RWPE2 (cell line): ENCODE results near the gene MOCS1.
"Not testable (repeated sequence)": the region's sequence is repeated elsewhere in the genome, so short reads cannot be mapped to it uniquely, and the experiment has no call there.

Experiments
- ATAC-seq: fragments of 200-7000 bp; cut with Tn5 transposase; 3 replicates; pipeline ENCODE4 v1.9.1; 2021; ENCODE audit warnings: low read depth
- DNase-seq: peaks from one replicate; pipeline ENCODE4 v3.0.0-alpha.2; 2020; ENCODE audit warnings: low spot score
- H3K27ac ChIP-seq: fragments of 450-650 bp; 2 replicates; pipeline ENCODE4 v1.5.1; 2017; ENCODE audit warnings: mild to moderate bottlenecking; ENCODE audit not compliant: poor library complexity, severe bottlenecking
- H3K27me3 ChIP-seq: fragments of 250-450 bp; sonication (Bioruptor Pico); 2 replicates; pipeline ENCODE4 v1.5.1; 2021; ENCODE audit warnings: mild to moderate bottlenecking, moderate library complexity; ENCODE audit not compliant: insufficient read depth, poor library complexity, severe bottlenecking
- H3K36me3 ChIP-seq: fragments of 250-450 bp; sonication (Bioruptor Pico); 2 replicates; pipeline ENCODE4 v1.5.1; 2020; ENCODE audit warnings: low read depth, mild to moderate bottlenecking, moderate library complexity
- H3K4me1 ChIP-seq: fragments of 250-450 bp; sonication (Bioruptor Pico); 2 replicates; pipeline ENCODE4 v1.5.1; 2021; ENCODE audit warnings: mild to moderate bottlenecking, moderate library complexity; ENCODE audit not compliant: insufficient read depth, poor library complexity, severe bottlenecking
- H3K4me3 ChIP-seq: fragments of 250-450 bp; sonication (Bioruptor Pico); 2 replicates; pipeline ENCODE4 v1.5.1; 2021; ENCODE audit warnings: mild to moderate bottlenecking, moderate library complexity; ENCODE audit not compliant: severe bottlenecking
- H3K9me3 ChIP-seq: fragments of 250-450 bp; sonication (Bioruptor Pico); 2 replicates; pipeline ENCODE4 v1.5.1; 2021; ENCODE audit warnings: mild to moderate bottlenecking, moderate library complexity; ENCODE audit not compliant: severe bottlenecking
- TF ChIP-seq, protein P1 (sequence below): fragments of 450-650 bp; IDR thresholded peaks from one replicate; pipeline ENCODE4 v1.5.1; 2017; ENCODE audit warnings: mild to moderate bottlenecking, moderate library complexity; ENCODE audit not compliant: poor library complexity, severe bottlenecking

MOCS1 gene

DNA sequence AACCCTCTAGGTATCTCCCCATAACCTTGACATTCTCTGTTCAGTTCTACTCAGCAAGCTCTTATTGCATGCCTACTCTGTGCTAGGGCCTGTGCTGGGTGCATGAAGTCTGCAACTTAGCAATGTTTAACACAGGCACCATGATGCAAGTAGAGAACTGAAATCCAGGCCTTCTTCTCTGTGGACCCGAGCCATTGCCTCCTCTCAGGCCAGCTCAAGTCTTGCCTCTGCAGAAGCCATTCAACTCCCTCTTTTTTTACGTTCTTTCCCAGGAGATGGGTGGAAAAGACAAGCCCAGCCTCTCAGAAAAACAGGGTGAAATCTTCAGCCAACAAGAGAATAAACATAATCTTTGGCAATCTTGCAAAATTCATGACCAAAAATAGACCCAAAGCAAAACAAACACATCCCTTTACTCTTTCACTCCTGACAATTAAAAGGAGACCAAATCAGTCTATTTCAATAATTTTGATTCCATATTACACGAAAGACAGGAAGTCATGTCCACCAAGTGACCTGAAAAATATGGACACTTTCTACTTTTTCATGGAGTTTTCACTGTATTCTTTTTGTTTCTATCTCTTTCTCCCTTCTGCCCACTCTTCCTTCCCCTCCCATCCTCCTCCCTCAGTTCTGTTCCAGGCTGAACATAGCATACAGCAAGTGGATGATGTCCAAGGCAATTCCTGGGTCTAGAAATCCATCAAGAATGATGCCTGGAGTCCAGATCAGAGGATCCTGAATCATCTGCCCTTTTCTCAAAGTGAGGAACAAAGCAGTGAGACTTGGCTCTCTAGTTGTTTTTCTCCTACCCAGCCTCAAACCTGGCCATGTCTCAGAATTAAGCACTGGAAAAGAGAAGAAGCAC, 45.4 kb upstream of the MOCS1 start:
- Histone ChIP-seq H3K36me3 (no peaks in the 10 kb centered on the region), H3K4me3 (no peak overlapping the region), H3K27me3 (no peaks in the 10 kb centered on the region), H3K27ac (no peak overlapping the region), H3K9me3 (no peaks in the 10 kb centered on the region), H3K4me1 (no peaks in the 10 kb centered on the region)
- TF ChIP-seq, protein P1, sequence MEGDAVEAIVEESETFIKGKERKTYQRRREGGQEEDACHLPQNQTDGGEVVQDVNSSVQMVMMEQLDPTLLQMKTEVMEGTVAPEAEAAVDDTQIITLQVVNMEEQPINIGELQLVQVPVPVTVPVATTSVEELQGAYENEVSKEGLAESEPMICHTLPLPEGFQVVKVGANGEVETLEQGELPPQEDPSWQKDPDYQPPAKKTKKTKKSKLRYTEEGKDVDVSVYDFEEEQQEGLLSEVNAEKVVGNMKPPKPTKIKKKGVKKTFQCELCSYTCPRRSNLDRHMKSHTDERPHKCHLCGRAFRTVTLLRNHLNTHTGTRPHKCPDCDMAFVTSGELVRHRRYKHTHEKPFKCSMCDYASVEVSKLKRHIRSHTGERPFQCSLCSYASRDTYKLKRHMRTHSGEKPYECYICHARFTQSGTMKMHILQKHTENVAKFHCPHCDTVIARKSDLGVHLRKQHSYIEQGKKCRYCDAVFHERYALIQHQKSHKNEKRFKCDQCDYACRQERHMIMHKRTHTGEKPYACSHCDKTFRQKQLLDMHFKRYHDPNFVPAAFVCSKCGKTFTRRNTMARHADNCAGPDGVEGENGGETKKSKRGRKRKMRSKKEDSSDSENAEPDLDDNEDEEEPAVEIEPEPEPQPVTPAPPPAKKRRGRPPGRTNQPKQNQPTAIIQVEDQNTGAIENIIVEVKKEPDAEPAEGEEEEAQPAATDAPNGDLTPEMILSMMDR, result no peak
- ATAC-seq (no peak), DNase-seq (no peak)

DNA sequence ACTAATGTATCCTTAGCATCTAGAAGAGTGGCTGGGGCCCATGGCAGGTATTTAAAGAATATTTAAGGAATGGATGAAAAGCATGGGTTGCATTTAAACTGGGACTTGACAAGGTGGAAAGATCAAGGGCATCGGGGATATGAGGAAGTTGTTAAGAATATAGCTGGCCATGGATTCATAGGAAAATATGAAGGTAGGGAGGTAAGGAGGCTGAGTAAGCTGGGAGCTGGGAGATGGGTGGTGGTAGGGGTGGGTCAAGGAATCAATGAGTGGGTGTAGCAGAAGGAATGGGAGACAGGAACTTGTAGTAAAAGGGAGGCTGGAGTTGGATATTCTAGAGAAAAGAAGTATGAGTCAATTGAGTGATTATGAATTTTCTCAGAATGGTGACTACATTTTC, 44.0 kb upstream of the MOCS1 start:
- TF ChIP-seq, protein P1, result no peak
- no peak overlapping the region for H3K27ac ChIP-seq
- no peaks in the 10 kb centered on the region for H3K4me1 ChIP-seq
- no peak for ATAC-seq
- H3K27me3 ChIP-seq, result no peaks in the 10 kb centered on the region
- H3K9me3 ChIP-seq, result no peaks in the 10 kb centered on the region
- no peak overlapping the region for H3K4me3 ChIP-seq
- no peaks in the 10 kb centered on the region for H3K36me3 ChIP-seq
- no peak for DNase-seq

DNA sequence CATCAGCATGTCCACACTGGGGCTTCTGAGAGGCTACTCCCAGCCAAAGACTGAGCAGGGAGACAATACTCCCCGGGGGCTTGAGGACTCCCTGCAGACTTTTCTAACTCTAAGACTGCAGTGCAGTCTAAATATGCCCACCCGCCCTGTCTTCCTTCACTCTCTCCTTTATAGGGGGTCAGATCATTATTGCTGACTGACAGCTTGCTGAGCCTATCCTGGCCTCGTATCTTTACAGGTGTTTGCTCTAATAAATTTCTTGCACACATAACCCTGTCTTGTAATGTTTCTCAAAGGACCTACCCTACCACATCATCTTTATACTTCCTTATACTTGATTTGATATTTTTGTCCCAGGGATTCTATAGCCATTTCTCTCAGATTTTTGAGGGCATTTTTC, 39.4 kb upstream of the MOCS1 start:
- H3K27me3 ChIP-seq, result no peaks in the 10 kb centered on the region
- no peak overlapping the region for H3K4me3 ChIP-seq
- no peaks in the 10 kb centered on the region for H3K4me1 ChIP-seq
- TF ChIP-seq, protein P1, result no peak
- ATAC-seq, result no peak
- H3K27ac ChIP-seq, result no peak overlapping the region
- H3K36me3 ChIP-seq, result no peaks in the 10 kb centered on the region
- no peaks in the 10 kb centered on the region for H3K9me3 ChIP-seq
- DNase-seq, result no peak

DNA sequence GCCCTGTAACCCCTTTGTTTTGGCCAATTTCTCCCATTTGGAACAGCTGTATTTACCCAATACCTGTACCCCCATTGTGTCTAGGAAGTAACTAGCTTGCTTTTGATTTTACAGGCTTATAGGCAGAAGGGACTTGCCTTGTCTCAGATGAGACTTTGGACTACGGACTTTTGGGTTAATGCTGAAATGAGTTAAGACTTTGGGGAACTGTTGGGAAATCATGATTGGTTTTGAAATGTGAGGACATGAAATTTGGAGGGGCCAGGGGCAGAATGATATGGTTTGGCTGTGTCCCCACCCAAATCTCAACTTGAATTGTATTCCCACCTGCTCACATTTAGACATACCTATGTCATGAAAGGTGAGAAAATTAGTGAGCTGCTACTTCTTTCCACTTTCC, 38.5 kb upstream of the MOCS1 start:
- not testable (repeated sequence) for DNase-seq, H3K27me3 ChIP-seq, H3K36me3 ChIP-seq, H3K4me3 ChIP-seq, H3K9me3 ChIP-seq, H3K4me1 ChIP-seq, ATAC-seq, H3K27ac ChIP-seq

DNA sequence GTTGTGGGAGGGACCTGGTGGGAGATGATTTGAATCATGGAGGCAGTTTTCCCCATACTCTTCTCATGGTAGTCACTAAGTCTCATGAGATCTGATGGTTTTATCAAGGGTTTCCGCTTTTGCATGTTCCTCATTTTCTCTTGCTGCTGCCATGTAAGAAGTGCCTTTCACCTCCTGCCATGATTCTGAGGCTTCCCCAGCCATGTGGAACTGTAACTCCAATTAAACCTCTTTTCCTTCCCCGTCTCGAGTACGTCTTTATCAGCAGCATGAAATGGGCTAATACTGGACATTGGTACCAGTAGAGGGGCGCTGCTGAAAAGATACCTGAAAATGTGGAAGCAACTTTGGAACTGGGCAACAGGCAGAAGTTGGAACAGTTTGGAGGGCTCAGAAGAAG, 36.9 kb upstream of the MOCS1 start:
- H3K4me3 ChIP-seq, H3K4me1 ChIP-seq, H3K27me3 ChIP-seq, ATAC-seq, H3K27ac ChIP-seq, H3K9me3 ChIP-seq, H3K36me3 ChIP-seq, DNase-seq: not testable (repeated sequence)

DNA sequence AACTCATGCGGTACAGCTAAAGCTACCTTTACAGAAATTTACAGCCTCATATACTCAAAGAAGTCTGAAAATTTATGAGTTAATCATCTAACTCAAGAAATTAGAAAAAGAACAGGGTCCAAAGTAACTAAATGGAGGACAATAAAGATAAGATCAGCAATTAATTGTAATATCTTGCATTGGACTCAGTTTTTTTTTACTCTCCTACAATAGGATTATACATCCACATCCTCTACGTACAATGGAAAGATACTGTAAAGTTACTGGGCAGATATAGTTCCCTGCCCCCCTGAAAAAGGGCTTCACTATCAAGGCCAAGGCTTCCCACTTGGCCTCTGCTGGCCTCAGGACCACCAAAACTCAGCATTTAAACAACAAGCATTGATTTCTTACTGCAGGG, 31.5 kb upstream of the MOCS1 start:
- H3K27ac ChIP-seq, result no peak overlapping the region
- no peak overlapping the region for H3K4me3 ChIP-seq
- peaks cover 4% of the 10 kb centered on the region for H3K4me1 ChIP-seq
- DNase-seq (no peak), ATAC-seq (no peak)
- TF ChIP-seq, protein P1, result no peak
- no peaks in the 10 kb centered on the region for H3K27me3 ChIP-seq
- H3K9me3 ChIP-seq, result no peaks in the 10 kb centered on the region
- no peaks in the 10 kb centered on the region for H3K36me3 ChIP-seq
